Endothelial cell (in vitro differentiated cells): ENCODE measurements around the gene ADCY10. TPM values are rescaled to one million over a fixed set of nuclear protein-coding genes. Genes with fewer than 3 reads are reported as not detected.

Experiments used
- DNase-seq: peaks from one replicate; pipeline ENCODE4 v3.0.0; 2021; ENCODE audit warnings: low spot score
- H3K27ac Mint-ChIP-seq: one replicate; pipeline ENCODE4 v1.8.0; 2021; ENCODE audit warnings: mixed read lengths, inconsistent platforms; ENCODE audit not compliant: unreplicated experiment
- H3K27me3 Mint-ChIP-seq: one replicate; pipeline ENCODE4 v1.8.0; 2021; ENCODE audit warnings: mild to moderate bottlenecking, moderate library complexity, mixed read lengths, inconsistent platforms; ENCODE audit not compliant: unreplicated experiment
- H3K36me3 Mint-ChIP-seq: one replicate; pipeline ENCODE4 v1.8.0; 2021; ENCODE audit warnings: mild to moderate bottlenecking, low read depth, mixed read lengths, inconsistent platforms; ENCODE audit not compliant: unreplicated experiment
- H3K4me1 Mint-ChIP-seq: one replicate; pipeline ENCODE4 v1.8.0; 2021; ENCODE audit warnings: mild to moderate bottlenecking, mixed read lengths, inconsistent platforms; ENCODE audit not compliant: unreplicated experiment
- H3K4me3 Mint-ChIP-seq: one replicate; pipeline ENCODE4 v1.8.0; 2021; ENCODE audit warnings: mild to moderate bottlenecking, mixed read lengths, inconsistent platforms; ENCODE audit not compliant: unreplicated experiment
- H3K9me3 Mint-ChIP-seq: one replicate; pipeline ENCODE4 v1.8.0; 2021; ENCODE audit warnings: mixed read lengths, inconsistent platforms; ENCODE audit not compliant: unreplicated experiment
- total RNA-seq: library from RNA; stranded (reverse); fragmentation: NEBNext Ultra II Directional; extraction: Animal tissue kit (Norgen Biotek cat#: 25700); gene quantifications from one replicate; pipeline ENCODE4 v1.2.1, GENCODE V29; 2021; ENCODE audit not compliant: unreplicated experiment
- TF ChIP-seq, protein P1 (sequence below): fragments of 200-600 bp; sonication (generic); IDR thresholded peaks from one replicate; pipeline ENCODE4 v1.5.0; 2021; ENCODE audit warnings: antibody characterized with exemption; ENCODE audit not compliant: unreplicated experiment

ADCY10 gene
- total RNA-seq, 1 donor from 2014 or later: 0.31 TPM

- Mint-ChIP-seq H3K4me1 (no peaks in the 10 kb centered on the region), H3K27me3 (no peaks in the 10 kb centered on the region), H3K9me3 (no peaks in the 10 kb centered on the region), H3K36me3 (peaks cover 9% of the 10 kb centered on the region), H3K27ac (no peak overlapping the region), H3K4me3 (no peak overlapping the region)
- no peak for DNase-seq
- TF ChIP-seq, protein P1, sequence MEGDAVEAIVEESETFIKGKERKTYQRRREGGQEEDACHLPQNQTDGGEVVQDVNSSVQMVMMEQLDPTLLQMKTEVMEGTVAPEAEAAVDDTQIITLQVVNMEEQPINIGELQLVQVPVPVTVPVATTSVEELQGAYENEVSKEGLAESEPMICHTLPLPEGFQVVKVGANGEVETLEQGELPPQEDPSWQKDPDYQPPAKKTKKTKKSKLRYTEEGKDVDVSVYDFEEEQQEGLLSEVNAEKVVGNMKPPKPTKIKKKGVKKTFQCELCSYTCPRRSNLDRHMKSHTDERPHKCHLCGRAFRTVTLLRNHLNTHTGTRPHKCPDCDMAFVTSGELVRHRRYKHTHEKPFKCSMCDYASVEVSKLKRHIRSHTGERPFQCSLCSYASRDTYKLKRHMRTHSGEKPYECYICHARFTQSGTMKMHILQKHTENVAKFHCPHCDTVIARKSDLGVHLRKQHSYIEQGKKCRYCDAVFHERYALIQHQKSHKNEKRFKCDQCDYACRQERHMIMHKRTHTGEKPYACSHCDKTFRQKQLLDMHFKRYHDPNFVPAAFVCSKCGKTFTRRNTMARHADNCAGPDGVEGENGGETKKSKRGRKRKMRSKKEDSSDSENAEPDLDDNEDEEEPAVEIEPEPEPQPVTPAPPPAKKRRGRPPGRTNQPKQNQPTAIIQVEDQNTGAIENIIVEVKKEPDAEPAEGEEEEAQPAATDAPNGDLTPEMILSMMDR: no peak
Observed at GRCh38 chr1:167949785-167950184, 35.9 kb upstream of the ADCY10 start.

GRCh38 chr1:167947733-167948132 lies 33.8 kb upstream of the ADCY10 start:
- TF ChIP-seq, protein P1: no peak
- H3K4me1 Mint-ChIP-seq: no peaks in the 10 kb centered on the region
- H3K4me3 Mint-ChIP-seq: no peak overlapping the region
- DNase-seq: no peak
- no peaks in the 10 kb centered on the region for H3K27me3 Mint-ChIP-seq
- H3K36me3 Mint-ChIP-seq: peaks cover 8% of the 10 kb centered on the region
- H3K9me3 Mint-ChIP-seq: no peaks in the 10 kb centered on the region
- no peak overlapping the region for H3K27ac Mint-ChIP-seq

DNA sequence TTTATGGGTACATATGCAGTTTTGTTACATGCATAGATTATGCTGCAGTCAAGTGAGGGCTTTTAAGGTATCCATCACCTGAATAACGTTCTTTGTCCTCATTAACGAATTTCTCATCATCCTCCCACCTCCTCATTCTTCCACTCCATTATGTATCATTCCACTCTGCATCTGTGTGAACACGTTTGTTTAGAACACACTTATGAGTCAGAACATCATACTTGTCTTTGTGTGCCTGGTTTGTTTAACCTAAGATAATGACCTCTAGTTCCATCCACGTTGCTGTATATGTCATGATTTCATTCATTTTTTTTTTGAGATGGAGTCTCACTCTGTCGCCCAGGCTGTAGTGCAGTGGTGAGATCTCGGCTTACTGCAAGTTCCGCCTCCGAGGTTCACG lies 29.6 kb upstream of the ADCY10 start:
- Mint-ChIP-seq H3K36me3 (peaks cover 4% of the 10 kb centered on the region), H3K4me3 (no peak overlapping the region), H3K27ac (no peak overlapping the region), H3K4me1 (no peaks in the 10 kb centered on the region), H3K9me3 (no peaks in the 10 kb centered on the region), H3K27me3 (no peaks in the 10 kb centered on the region)
- DNase-seq: no peak
- TF ChIP-seq, protein P1: no peak

DNA sequence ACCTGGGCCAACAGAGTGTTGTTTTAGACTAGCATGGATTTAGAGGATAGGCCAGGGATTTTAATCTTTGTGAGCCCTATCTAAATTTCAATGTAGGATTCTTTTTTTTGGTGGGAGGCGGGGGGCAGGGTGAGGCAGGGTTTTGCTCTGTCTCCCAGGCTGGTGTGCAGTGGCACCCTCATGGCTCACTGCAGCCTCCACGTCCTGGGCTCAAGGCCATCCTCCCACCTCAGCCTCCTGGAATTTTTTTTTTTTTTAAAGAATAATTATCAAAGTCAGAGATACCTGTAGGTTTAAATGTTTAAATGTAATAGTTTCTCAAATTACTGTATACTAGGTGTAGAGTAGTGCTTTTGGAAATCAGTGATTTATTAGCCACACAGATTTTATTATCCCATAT lies 26.3 kb upstream of the ADCY10 start:
- TF ChIP-seq, protein P1: no peak
- Mint-ChIP-seq H3K27ac (no peak overlapping the region), H3K36me3 (peaks cover 13% of the 10 kb centered on the region), H3K9me3 (no peaks in the 10 kb centered on the region), H3K4me1 (peaks cover 19% of the 10 kb centered on the region), H3K4me3 (no peak overlapping the region), H3K27me3 (peaks cover 12% of the 10 kb centered on the region)
- no peak for DNase-seq

GRCh38 chr1:167938080-167938636 lies 24.2 kb upstream of the ADCY10 start:
- Mint-ChIP-seq H3K27ac (peak overlapping the region; percentile 99), H3K4me1 (peaks cover 31% of the 10 kb centered on the region), H3K4me3 (peak overlapping the region; percentile 98), H3K9me3 (no peaks in the 10 kb centered on the region), H3K27me3 (peaks cover 16% of the 10 kb centered on the region), H3K36me3 (peaks cover 14% of the 10 kb centered on the region)
- TF ChIP-seq, protein P1: no peak
- no peak for DNase-seq
